Activated gamma-delta T cell (primary cell): ENCODE measurements around the gene CDC42BPG.

Experiments
- DNase-seq: peaks from one replicate; lab custom pipeline; 2025; lab: John Stamatoyannopoulos, UW

The CDC42BPG gene

DNA sequence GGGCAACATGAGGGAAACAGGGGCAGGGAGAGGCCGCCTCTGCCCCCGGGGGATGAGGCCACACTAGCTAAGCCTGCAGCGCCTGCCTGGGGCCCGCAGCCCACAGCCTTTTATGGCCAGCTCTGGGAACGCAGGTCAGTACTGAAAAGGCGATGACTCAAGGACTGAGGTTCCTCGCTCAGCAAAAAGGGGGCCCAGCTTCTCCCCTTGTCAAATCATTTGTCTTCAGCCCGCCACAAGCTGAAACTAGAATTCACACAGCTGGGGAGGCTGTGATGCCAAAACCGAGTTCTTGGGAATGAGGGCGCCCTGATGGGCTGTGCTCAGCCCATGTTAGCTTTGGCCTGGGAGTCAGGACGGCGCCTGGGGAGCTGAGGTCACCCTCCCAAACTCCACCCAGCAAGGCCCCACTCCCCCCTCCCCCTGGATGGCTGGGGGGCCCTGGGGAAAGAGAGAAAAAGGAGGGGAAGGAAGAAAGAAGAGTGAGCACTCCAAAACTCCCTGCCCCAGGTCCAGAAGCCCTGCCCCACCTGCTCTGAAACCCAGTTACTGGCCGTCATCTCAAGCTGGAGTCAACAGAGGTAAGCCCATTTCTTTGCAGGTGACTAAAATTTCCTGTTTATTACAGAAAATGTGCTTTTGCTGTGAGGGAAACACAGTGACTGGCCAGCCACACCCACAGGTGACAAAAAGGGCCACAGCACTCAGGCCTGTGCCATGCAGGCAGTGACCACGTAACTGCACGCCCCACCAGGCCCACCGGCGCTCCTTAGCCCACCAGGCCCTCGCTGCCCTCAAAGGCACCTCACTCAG, 20.2 kb upstream of the CDC42BPG start:
- no peak for DNase-seq

DNA sequence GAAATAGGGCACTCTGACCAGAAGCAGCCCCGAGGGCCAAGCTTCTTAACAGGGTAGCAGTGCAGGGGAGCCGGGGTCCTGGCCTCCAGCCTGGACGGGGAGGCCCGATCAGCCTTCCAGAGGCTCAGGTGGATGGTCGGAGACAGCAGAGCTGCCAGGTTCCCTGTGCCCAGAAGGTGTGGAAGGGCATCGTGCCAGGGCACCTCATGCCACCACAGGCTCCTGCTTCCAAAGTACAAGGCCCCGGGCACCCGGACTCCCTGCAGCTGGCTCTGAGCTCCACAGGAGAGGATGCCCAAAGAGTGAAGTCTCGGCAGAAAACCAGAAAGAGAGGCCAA, 19.7 kb upstream of the CDC42BPG start:
- DNase-seq, result no peak

DNA sequence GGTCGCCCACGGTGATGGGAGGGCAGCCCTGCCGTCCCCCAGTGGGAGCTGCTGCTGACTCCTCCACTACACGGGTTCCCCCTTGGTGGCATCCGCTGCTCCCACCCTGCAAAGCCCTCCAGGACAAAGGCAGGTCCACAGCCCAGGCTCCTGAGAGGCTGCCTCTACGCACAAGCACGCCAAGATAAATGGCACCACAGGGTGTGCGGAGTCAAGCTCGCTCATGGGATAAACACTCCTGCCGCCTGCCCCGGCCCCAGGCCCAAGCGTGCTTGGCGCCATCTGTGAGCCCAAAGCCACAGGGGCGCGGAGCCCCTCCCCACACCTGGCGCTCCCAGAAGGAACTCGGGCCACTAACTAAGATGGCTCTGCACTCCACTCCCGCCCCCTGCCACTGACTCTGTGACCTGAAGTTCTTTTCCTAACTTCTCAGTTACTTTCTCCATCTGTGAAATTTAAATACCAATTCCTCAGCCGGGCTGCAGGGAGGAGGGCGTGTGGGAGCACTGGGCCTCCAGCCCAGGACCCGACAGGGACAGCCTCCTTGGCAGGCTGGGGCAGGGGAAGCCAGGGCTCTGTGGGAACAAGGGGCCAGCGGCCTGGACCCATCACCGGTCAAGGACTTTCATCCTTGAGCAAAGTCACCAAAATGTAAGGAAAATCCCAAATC, 19.1 kb upstream of the CDC42BPG start:
- DNase-seq, result no peak

DNA sequence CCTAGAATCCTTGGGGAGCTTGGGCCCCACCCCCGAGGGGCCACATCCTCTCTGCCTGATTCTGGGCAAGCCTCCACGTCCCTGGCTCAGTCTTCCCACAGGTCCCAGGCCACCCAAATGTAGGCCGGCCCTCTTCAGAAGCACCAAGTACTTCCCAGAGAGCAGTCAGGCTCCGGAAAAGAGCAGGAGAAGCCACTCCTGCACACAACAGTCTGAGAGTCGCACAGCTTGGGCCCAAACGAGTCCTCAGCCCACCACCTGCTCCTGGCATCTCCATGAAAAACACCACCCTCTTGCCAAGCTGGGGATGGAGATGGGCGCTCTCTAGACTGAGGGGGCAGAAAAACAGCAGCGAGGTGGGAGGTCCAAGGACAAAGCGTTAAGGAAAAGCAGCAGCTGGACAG, 18.5 kb upstream of the CDC42BPG start:
- no peak for DNase-seq

DNA sequence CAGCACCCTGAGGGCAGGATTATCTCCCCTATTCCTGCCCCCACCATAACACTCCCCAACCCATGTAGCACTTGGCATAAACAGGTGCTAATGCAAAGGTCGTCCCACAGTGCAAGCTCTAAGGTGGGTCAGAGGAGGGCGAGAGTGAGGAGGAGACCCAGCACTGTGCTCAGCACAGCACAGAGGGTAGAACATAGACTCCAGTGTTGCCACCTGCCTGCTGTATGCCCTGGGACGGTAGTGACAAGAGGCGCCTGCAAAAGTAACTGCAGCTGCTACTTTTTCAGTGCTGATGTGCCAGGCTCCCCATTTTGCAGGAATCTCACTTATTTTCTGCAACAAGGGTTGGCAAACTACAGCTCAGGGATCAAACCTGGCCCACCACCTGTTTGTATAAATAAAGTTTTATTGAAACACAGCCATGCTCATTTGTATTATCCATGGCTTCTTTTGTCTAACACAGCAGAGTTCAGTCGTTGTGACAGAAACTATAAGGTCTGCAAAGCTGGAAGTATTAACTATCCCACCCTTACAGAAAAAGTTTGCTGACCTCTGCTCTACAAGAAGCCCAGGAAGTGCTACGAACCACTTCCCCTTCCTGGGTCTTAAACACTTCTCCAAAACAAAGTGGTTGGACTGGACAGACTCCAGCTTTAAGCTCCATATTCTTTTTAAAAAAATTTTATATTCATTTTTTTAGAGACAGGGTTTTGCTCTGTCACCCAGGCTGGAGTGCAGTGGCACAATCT, 16.9 kb upstream of the CDC42BPG start:
- no peak for DNase-seq

DNA sequence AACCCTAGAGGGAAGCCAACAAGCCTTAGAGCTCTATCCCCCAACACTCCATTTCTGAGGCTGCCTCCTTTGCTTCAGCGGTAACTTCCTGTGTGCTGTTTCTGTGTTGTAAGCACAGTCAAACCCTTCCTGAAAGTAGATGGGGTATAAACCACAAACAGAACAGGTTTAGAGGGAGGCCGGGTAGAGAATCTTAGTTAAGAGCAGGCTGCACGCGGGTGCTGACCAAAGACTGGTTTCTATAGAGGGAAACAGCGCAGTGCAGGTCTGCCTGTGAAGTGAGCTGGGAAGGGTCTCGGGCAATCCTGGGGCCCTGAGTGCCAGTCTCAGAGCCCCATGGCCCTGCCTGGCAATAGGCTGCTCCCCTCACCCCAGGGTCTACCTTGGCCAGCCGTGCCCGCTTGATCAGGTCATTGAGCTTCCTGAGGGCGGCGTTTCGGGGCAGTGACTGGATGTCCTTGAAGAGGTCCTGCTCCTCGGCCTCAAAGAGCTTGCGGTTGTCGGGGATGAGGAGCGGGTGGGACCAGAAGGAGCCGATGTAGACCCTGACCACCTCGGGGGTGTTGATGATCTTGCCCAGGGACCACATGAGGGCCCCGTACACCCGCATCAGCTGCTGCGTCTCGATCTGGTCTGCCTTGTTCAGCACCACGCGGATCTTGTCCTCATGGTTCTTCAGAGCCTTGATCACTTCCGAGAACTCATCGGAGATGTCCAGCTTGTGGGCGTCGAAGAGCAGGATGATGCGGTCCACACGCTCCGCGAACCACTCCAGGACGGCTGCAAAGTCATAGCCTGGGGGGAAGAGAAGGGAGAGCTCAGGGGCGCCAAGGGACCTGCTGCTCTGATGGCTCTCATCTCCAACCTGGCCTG, 15.3 kb upstream of the CDC42BPG start:
- no peak for DNase-seq

DNA sequence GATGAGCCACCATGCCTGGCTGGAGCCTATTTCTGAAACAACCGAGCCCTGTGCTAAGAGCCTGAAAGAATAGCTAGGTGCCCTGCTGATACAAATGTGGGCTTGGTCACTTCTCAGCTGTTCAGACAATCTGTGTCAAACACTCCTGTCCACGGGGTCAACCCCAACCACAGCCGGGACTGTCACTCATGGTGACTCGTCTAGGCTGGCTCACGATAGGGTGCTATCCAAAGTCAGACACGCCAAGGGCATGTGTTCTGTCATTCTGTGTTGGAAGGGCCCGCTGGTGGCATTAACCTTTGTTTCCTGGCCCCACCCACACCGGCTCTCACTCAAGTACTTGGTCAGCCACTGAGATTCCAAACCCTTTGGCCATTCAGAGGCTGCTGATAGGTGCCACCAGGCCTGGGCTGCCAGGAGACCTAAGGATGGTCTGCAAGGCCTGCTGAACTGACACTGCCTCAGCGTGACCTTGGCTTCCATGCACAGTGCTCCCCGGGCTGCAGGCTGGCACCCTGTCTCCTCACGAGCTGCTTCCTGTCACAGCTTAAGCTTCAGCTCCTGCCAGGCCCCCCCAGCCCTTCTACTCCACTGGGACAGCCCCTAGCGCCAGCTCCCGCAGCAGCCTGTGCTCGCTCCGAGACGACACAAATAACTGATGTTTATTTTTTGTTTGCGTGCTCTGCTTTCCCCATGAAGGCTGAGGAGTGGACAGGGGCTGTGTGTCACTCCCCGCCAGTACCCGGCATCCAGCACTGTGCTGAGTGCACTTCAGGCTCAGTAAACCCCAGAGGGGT, 14.2 kb upstream of the CDC42BPG start:
- DNase-seq, result peak; percentile 54

DNA sequence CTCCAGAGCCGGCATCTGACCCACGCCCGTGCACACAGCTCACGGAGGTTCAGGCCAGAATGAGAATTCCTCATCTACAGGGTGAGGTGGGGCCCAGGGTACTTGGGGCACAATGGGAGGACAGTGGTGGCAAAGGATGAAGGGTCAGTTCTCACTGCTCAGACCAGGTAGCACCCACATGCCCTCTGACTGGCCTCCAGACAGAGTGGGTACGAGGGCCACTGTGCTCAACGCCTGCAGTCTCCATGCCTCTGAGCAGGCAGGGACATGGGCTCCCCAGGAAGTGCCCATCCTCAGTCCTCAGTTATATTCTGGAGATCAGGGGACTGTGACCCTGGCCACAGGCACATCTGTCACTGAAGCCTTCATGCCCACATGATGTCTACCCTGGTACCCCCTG, 13.0 kb upstream of the CDC42BPG start:
- no peak for DNase-seq

DNA sequence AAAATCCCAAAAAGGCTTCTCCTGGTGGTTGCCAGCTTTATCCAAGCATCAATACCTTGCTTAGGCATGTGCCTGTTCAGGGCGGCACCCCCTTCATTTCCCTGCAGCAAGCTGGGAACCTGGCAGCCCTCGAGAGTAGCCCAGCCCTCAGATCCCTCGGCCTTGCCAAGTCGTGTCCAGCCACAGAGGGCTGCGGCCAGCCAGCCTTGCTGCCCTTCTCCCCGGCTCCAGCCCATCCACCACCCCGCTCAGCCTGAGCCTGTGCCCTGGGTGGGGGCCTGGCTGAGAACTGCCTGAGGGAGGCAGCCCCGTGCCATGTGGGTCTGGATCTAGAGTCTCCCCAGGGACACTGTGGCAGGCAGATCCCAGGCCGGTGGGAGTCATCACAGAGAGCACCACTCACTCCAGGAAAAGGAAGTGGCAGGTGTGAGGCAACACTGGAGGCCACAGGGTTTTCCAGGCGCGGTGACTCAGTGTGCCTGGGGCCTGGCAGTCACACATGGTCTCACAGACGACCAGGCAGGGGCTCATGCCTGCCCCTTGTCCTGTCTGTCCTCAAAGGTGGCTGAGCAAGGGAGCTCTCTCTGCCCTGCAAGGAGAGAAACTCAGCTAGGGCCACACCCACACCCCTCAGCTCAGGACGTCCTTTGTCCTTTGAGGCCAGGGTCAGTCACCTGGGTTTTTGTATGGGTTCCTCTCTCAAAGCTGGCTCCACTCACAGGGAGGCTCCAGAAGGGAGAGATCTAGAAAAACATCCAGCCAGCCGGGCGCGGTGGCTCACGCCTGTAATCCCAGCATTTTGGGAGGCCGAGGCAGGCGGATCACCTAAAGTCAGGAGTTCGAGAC, 12.2 kb upstream of the CDC42BPG start:
- DNase-seq, result peak; percentile 35

DNA sequence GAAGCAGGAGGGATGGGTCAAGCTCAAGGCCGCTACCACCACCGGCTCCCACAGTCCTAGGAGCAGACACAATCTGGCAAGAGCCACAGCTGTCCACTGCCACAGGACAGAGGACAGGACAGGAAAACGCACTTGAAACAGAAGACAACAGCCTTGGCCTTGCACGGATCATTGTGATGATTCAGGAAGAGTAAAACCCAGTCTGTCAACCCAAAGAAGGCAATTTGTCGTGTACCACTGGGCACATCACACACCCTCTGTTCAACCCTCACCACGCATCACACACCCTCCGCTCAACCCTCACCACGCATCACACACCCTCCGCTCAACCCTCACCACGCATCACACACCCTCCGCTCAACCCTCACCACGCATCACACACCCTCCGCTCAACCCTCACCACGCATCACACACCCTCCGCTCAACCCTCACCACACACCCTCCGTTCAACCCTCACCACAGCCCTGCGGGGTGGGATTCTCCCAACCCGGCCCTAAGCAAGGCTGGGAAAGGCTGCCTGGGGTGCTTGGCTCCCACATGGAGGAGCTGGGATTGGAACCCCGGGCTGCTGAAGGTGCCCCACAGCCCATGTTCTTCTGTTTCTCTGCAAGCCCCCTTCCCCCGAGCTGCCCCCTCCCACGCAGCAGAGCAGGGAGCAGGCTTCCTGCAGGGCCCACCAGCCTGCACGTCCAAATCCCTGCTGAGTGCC, 11.3 kb upstream of the CDC42BPG start:
- no peak for DNase-seq

DNA sequence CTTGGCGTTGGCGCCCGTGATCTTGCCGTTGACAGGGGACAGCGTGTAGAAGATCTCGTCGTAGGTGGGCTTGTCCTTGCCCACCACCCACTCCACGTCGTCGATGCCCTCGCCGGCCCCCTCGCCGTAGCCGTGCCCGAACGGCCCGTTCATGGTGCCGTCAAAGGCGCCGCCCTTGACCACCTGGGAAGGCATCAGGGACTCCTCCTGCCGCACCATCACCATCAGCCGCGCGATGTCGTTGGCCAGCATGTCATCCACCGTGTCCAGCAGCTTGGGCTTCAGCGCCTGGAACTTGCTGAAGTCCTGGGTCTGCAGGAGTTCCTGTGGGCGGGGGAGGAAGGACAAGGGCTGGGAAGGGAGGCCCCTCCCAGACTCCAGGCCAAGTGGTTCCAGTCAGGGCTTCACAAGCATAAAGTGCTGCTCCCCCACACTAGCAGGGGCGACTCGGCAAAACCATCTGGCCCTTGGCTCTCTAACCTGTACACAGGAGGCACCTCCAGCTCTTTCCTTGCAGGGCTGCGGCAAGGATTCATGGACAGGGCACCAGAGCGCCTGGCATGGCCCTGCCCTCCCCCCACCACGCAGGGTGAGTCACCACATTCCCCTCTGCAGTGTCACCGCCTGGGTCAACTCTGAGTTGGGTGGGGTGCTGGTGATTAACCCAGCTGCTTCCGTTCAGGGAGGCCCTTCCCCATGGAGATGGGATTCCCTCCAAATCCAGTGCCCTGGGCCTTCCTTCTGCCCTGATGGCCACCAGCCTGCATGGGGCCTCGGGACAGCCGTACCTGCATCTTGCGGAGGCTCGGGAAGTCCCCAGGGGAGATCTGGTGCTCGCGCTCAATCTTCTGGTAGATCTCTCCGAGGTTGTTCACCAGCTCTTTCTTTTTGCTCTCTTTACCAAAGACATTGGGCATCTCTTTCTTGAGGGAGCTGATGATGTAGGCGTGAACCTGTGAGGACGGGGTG, 10.4 kb upstream of the CDC42BPG start:
- no peak for DNase-seq

DNA sequence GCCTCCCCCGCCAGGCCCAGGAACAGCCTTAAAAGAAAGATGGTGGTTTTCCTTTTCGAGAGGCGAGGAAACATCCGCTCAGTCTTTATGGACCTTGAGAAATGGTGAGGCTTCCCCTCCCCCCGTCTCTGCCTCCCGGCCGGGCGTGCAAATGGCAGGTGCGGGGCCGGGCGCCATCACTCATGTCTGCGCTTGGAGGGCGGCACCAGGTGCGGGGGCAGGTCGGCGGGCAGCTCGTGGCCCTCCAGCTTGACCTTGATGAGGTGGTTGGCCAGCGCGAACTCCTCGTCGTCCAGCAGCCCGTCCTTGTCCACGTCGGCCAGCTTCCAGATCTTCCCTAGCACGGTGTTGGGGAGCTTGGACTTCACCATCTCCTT, 9.7 kb upstream of the CDC42BPG start:
- DNase-seq, result no peak

DNA sequence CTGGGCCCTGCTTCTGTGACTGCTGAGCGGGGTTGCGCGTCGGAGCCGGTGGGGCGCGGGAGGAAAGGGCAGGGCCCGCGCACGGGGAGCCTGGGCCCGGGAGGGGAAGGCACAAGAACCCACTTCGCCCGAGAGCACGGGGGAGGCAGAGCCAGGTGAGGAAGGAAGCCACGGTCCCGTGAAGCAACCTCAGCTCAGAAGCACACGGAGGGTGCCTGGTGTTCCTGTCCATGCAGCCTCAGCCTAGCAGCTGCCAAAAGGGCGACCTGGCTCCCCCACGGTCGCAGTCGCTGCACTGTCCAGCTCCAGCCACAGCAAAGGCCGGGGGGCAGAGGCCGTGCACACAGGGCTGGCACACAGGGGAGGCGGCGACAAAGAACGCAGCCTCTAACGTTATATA, 9.3 kb upstream of the CDC42BPG start:
- DNase-seq, result no peak

DNA sequence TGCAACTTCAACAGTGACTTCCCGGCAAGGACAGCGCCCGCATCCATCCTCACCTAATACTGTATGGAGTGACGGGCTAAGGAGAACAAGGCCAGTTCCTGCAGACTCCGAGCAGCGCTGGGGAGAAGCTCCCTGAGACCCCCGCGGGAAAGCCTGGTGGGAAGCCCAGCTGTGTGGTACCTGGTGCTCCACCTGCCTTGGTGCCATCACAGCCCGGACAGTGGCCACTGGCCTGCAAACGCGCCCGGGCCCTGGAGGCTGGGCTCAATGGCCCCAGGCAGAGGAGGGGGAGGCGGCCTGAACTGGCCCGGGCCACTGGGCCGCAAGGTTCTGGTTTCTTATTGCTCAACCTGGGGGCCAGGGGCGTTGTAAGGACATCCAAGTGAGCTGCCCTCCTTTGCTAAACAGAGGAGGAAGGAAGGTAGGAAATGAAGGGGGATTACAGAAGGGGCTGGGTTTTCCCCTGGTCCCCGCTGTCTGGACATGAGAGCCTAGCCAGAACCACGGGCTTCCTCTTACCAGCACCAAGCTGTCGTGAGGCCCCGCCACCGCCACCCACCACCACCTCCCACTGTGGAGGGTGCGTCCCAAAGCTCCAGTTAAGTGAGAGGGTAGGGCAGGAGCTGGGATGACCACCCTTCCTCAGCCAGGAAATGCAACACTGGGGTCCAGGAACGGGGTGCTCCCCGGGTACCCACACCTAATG, 8.5 kb upstream of the CDC42BPG start:
- DNase-seq, result no peak

DNA sequence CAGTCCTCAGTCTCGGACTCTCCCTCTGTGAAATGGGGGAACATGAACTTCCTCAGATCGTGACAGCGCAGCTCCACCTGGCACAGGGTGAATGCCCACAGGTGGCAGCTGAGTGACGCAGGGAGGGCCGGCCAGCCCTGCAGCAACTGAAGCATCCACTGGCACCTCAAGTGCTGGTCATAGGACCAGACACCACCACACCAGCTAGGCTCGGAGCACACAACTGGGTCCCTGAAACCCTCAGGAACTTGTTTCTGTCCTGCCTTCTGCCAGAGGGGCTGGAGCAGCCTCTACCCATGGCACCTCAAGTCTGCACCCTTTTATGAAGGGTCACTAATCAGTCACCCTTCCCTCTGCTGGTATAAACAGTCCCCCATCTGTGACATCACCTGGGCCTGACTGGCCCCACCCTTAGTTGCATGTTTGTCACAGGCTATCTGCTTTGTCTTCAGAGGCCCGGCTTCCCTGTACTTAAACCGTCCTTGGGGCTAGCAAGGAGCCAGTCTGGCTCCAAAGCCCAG, 7.4 kb upstream of the CDC42BPG start:
- DNase-seq, result no peak

DNA sequence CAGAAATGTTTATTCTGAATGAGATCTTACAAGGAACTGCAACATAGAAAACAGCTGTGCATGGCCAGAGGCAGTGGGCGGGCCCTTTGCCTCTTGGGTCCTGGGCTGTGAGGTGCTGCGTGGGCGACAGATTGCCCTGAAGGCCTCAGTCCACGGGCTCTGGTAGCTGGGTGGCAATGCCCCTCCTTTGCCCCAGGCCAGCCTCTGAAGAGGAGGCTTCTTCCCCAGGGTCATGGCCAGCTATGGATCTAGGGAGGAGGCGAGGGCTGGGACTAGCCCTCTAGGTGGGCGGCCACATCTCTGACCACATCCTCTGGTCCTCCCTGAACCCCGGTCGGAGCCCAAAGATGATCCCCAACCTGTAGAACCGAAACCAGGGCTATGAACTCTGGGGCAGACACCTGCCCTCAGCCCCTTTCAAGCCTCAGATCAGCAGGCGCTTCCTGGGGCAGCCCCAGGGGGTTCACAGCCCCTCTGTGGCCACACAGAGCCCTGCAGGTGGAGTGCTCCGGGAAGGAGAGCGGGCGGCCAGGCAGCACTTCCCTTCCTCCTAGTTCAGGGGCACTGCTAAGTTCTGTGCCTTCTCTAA, 6.6 kb upstream of the CDC42BPG start:
- DNase-seq, result peak; percentile 53
